IMR-90 (cell line): ENCODE data around the gene RC3H1. TPM values are rescaled to one million over a fixed set of nuclear protein-coding genes. Genes with fewer than 3 reads are reported as not detected.

Experiments
- ATAC-seq: fragments of 200-7000 bp; cut with Tn5 transposase; 2 replicates; pipeline ENCODE4 v1.9.1; 2020; ENCODE audit warnings: low read depth, mild to moderate bottlenecking, moderate library complexity
- BruUV-seq: library from RNA; stranded (reverse); fragments of 400-500 nt; replicated peaks from 2 replicates; lab custom pipeline; 2021; lab: Mats Ljungman, UMichigan
- CTCF ChIA-PET: fragments of 300-600 bp; formaldehyde crosslinking; extraction: SDS; loops from one replicate; lab custom pipeline; 2021; ENCODE audit warnings: antibody characterized with exemption; lab: Yijun Ruan, JAX
- POLR2A ChIA-PET: fragments of 300-600 bp; sonication (Branson Sonifier 250); formaldehyde crosslinking; loops from one replicate; lab custom pipeline; 2022; ENCODE audit warnings: antibody characterized with exemption; ENCODE audit not compliant: unreplicated experiment; lab: Charles Lee
- DNase-seq: peaks from one replicate; pipeline ENCODE4 v3.0.0; 2013
- H2AFZ ChIP-seq: replicated peaks from 2 replicates; pipeline ENCODE3; 2013; ENCODE audit warnings: low read length, mild to moderate bottlenecking; ENCODE audit not compliant: poor library complexity
- H2AK5ac ChIP-seq: 2 replicates; pipeline ENCODE4 v1.6.1; 2013; ENCODE audit warnings: low read depth, low read length, inconsistent platforms
- H2AK9ac ChIP-seq: replicated peaks from 2 replicates; pipeline ENCODE3; 2013; ENCODE audit warnings: mild to moderate bottlenecking, low read depth, low read length, moderate library complexity; ENCODE audit not compliant: poor library complexity
- H2BK120ac ChIP-seq: 2 replicates; pipeline ENCODE4 v1.6.1; 2013; ENCODE audit warnings: low read depth, low read length, inconsistent platforms
- H2BK15ac ChIP-seq: 3 replicates; pipeline ENCODE4 v1.6.1; 2013; ENCODE audit warnings: low read depth, low read length, inconsistent platforms
- H2BK20ac ChIP-seq: 2 replicates; pipeline ENCODE4 v1.6.1; 2013; ENCODE audit warnings: low read depth, mild to moderate bottlenecking, inconsistent platforms, low read length, moderate library complexity
- H2BK5ac ChIP-seq: 2 replicates; pipeline ENCODE4 v1.6.1; 2013; ENCODE audit warnings: mild to moderate bottlenecking, low read depth, low read length, inconsistent platforms; ENCODE audit not compliant: poor library complexity, severe bottlenecking
- H3K14ac ChIP-seq: replicated peaks from 2 replicates; pipeline ENCODE4 v1.6.1; 2013; ENCODE audit warnings: low read depth, low read length, inconsistent platforms
- H3K18ac ChIP-seq: 2 replicates; pipeline ENCODE4 v1.6.1; 2013; ENCODE audit warnings: low read depth, low read length, control low read depth
- H3K23ac ChIP-seq: 2 replicates; pipeline ENCODE4 v1.6.1; 2013; ENCODE audit warnings: low read depth, low read length, inconsistent platforms
- H3K27ac ChIP-seq: 2 replicates; pipeline ENCODE4 v1.5.1; 2013; ENCODE audit warnings: mild to moderate bottlenecking, control low read depth, low read length; ENCODE audit not compliant: insufficient read depth
- H3K27me3 ChIP-seq: 2 replicates; pipeline ENCODE4 v1.6.1; 2013; ENCODE audit warnings: low read length; ENCODE audit not compliant: control insufficient read depth, insufficient read depth
- H3K36me3 ChIP-seq: 2 replicates; pipeline ENCODE4 v1.6.1; 2013; ENCODE audit warnings: low read length, mixed read lengths; ENCODE audit not compliant: control insufficient read depth, insufficient read depth
- H3K4ac ChIP-seq: 2 replicates; pipeline ENCODE4 v1.6.1; 2013; ENCODE audit warnings: low read depth, low read length, inconsistent platforms
- H3K4me1 ChIP-seq: 2 replicates; pipeline ENCODE4 v1.6.1; 2013; ENCODE audit warnings: low read length, mixed read lengths; ENCODE audit not compliant: control insufficient read depth, insufficient read depth
- H3K4me2 ChIP-seq: 2 replicates; pipeline ENCODE4 v1.6.1; 2013; ENCODE audit warnings: low read depth, mild to moderate bottlenecking, control low read depth, low read length, moderate library complexity
- H3K4me3 ChIP-seq: 2 replicates; pipeline ENCODE4 v1.5.1; 2013; ENCODE audit warnings: low read depth, mild to moderate bottlenecking, control low read depth, low read length, moderate library complexity; ENCODE audit not compliant: insufficient read depth
- H3K56ac ChIP-seq: 2 replicates; pipeline ENCODE4 v1.6.1; 2013; ENCODE audit warnings: low read length, inconsistent platforms; ENCODE audit not compliant: insufficient read depth; ENCODE audit errors: extremely low read depth
- H3K79me1 ChIP-seq, 2 experiments: 2 replicates each; pipeline ENCODE4 v1.6.1; 2013; ENCODE audit warnings: low read length in 2 of 2, inconsistent platforms in 1 of 2, low read depth in 1 of 2
- H3K9ac ChIP-seq: 2 replicates; pipeline ENCODE4 v1.6.1; 2013; ENCODE audit warnings: low read depth, low read length, control low read depth
- H3K9me1 ChIP-seq: 2 replicates; pipeline ENCODE4 v1.6.1; 2013; ENCODE audit warnings: low read length, inconsistent platforms; ENCODE audit not compliant: insufficient read depth
- H3K9me3 ChIP-seq: 2 replicates; pipeline ENCODE4 v1.6.1; 2013; ENCODE audit warnings: low read length; ENCODE audit not compliant: control insufficient read depth, insufficient read depth
- H4K20me1 ChIP-seq: 2 replicates; pipeline ENCODE4 v1.6.1; 2013; ENCODE audit warnings: low read length, inconsistent platforms; ENCODE audit not compliant: insufficient read depth
- H4K5ac ChIP-seq: 2 replicates; pipeline ENCODE4 v1.6.1; 2013; ENCODE audit warnings: mild to moderate bottlenecking, low read depth, low read length, control low read depth
- H4K8ac ChIP-seq, 2 experiments: 2 replicates each; pipeline ENCODE4 v1.6.1; 2013; ENCODE audit warnings: low read depth in 2 of 2, low read length in 2 of 2, control low read depth in 1 of 2, inconsistent platforms in 1 of 2
- H4K91ac ChIP-seq: 2 replicates; pipeline ENCODE4 v1.6.1; 2013; ENCODE audit warnings: low read depth, low read length, inconsistent platforms; ENCODE audit not compliant: insufficient read depth
- BHLHE40 ChIP-seq: fragments of 150-350 bp; IDR thresholded peaks from 2 replicates; pipeline ENCODE4 v1.6.1; 2016; ENCODE audit warnings: mild to moderate bottlenecking, low read depth, low read length
- CEBPB ChIP-seq: IDR thresholded peaks from 2 replicates; pipeline ENCODE4 v1.6.1; 2012; ENCODE audit warnings: low read depth, low read length, improper control_type of control experiment
- CHD1 ChIP-seq: IDR thresholded peaks from 2 replicates; pipeline ENCODE4 v1.6.1; 2012; ENCODE audit warnings: low read depth, low read length, improper control_type of control experiment
- FOS ChIP-seq: fragments of 150-350 bp; IDR thresholded peaks from 2 replicates; pipeline ENCODE4 v1.6.1; 2016; ENCODE audit warnings: low read depth, low read length
- MAFK ChIP-seq: IDR thresholded peaks from 2 replicates; pipeline ENCODE4 v1.6.1; 2012; ENCODE audit warnings: low read depth, low read length, improper control_type of control experiment
- MAZ ChIP-seq: IDR thresholded peaks from 2 replicates; pipeline ENCODE4 v1.6.1; 2012; ENCODE audit warnings: low read depth, mild to moderate bottlenecking, low read length, improper control_type of control experiment, moderate library complexity, borderline replicate concordance
- MXI1 ChIP-seq: IDR thresholded peaks from 2 replicates; pipeline ENCODE4 v1.6.1; 2012; ENCODE audit warnings: low read depth, mild to moderate bottlenecking, low read length, moderate library complexity, borderline replicate concordance
- NFE2L2 ChIP-seq: fragments of 150-350 bp; IDR thresholded peaks from 2 replicates; pipeline ENCODE4 v1.6.1; 2016; ENCODE audit warnings: low read depth, mild to moderate bottlenecking, low read length
- POLR2A ChIP-seq: IDR thresholded peaks from 2 replicates; pipeline ENCODE4 v1.6.1; 2012; ENCODE audit warnings: mild to moderate bottlenecking, low read depth, low read length
- RAD21 ChIP-seq: IDR thresholded peaks from 2 replicates; pipeline ENCODE4 v1.6.1; 2012; ENCODE audit warnings: low read length, improper control_type of control experiment
- RCOR1 ChIP-seq: IDR thresholded peaks from 2 replicates; pipeline ENCODE4 v1.6.1; 2012; ENCODE audit warnings: mild to moderate bottlenecking, low read length, improper control_type of control experiment; ENCODE audit not compliant: insufficient replicate concordance
- RFX5 ChIP-seq: IDR thresholded peaks from 2 replicates; pipeline ENCODE4 v1.8.0; 2012; ENCODE audit warnings: low read depth, mild to moderate bottlenecking, low read length, moderate library complexity
- SMC3 ChIP-seq: fragments of 150-350 bp; IDR thresholded peaks from 2 replicates; pipeline ENCODE4 v1.6.1; 2016; ENCODE audit warnings: low read depth, mild to moderate bottlenecking, antibody characterized with exemption, low read length, moderate library complexity
- WGBS, 2 experiments: methylation state at CpG; one replicate each; pipeline versions ENCODE4 v1.1.5 to v1.1.7; 2013; ENCODE audit warnings: missing lambda C conversion rate in 2 of 2; ENCODE audit not compliant: insufficient read length in 1 of 2; ENCODE audit errors: extremely low coverage in 2 of 2; 5-methylcytosine and 5-hydroxymethylcytosine counted together
- dilution Hi-C: fragments of 300-500 bp; cut with HindIII; formaldehyde crosslinking; loops from one replicate; pipeline ENCODE4 v1.14.3; 2018; ENCODE audit warnings: low sequenced_read_pairs; ENCODE audit not compliant: unreplicated experiment
- in situ Hi-C: fragments of 300-500 bp; cut with MboI; formaldehyde crosslinking; loops from 3 replicates; pipeline ENCODE4 v1.14.3; 2019; ENCODE audit warnings: low sequenced_read_pairs, inconsistent platforms, mixed read lengths
- intact Hi-C: fragments of 100-400 bp; cut with micrococcal nuclease; formaldehyde crosslinking; loops from 2 replicates; pipeline ENCODE4 v1.10.0; 2022
- polyA plus RNA-seq, 3 experiments: library from polyadenylated mRNA; depleted of rRNA; stranded (reverse); fragments of >200 nt; gene quantifications; 2 replicates each; pipeline ENCODE4 v1.2.3, GENCODE V29; 2012; ENCODE audit warnings: low replicate concordance in 1 of 3
- total RNA-seq: library from RNA; depleted of rRNA; stranded (reverse); fragments of >200 nt; gene quantifications from 2 replicates; pipeline ENCODE4 v1.2.3, GENCODE V29; 2012
- TF ChIP-seq, protein P1 (sequence below): fragments of 150-350 bp; IDR thresholded peaks from 2 replicates; pipeline ENCODE4 v1.6.1; 2017; ENCODE audit warnings: mild to moderate bottlenecking, antibody characterized with exemption, low read length, low read depth
- TF ChIP-seq, protein P2 (sequence below): fragments of 150-350 bp; IDR thresholded peaks from 2 replicates; pipeline ENCODE4 v1.6.1; 2016; ENCODE audit warnings: low read depth, mild to moderate bottlenecking, low read length, moderate library complexity, borderline replicate concordance
- TF ChIP-seq, protein P3 (sequence below): conservative IDR thresholded peaks from 2 replicates; pipeline ENCODE4 v1.5.1; 2012; ENCODE audit warnings: mild to moderate bottlenecking, low read depth, low read length, improper control_type of control experiment

The RC3H1 gene
- total and polyA plus RNA-seq, 2 of the 4 experiments (the other 2 are of a cell fraction): 5.1 to 39.3 TPM

DNA sequence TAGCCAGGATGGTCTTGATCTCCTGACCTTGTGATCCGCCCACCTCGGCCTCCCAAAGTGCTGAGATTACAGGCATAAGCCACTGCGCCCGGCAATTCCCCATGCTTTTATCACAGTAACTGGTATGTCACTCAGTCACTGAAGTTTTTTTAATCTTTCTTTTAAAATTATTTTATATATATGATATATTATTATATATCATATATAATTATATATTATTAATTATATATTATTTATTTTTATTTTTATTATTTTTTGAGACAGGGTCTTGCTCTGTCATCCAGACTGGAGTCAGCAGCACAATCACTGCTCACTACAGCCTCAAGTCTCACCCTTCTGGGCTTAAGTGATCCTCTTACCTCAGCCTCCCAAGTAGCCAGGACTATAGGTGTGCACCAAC lies 18.3 kb downstream of the RC3H1 start:
- Histone ChIP-seq H3K18ac (no peak overlapping the region), H4K91ac (no peak overlapping the region), H3K4me2 (no peak overlapping the region), H3K27ac (no peak overlapping the region), H2AK5ac (no peak overlapping the region), H3K27me3 (no peaks in the 10 kb centered on the region), H2BK5ac (no peak overlapping the region), H2BK120ac (no peak overlapping the region), H3K36me3 (peaks cover 2% of the 10 kb centered on the region; the same call in 1 of the 2 replicates), H4K20me1 (peaks cover 66% of the 10 kb centered on the region), H3K4ac (no peak overlapping the region), H3K9me3 (no peaks in the 10 kb centered on the region), H2AK9ac (no peak overlapping the region), H4K8ac (no peak overlapping the region), H3K56ac (no peak overlapping the region), H3K9ac (no peak overlapping the region), H3K14ac (no peak overlapping the region), H3K23ac (no peak overlapping the region), H4K5ac (no peak overlapping the region), H3K4me3 (no peak overlapping the region), H2AFZ (no peak overlapping the region), H2BK20ac (no peak overlapping the region), H2BK15ac (no peak overlapping the region), H3K9me1 (peaks cover 13% of the 10 kb centered on the region), H3K4me1 (peaks cover 14% of the 10 kb centered on the region), H3K79me1 (peaks cover 16 to 82% of the 10 kb centered on the region in 2 experiments; a peak in 3 of 4 replicates)
- intact Hi-C loops: loop anchor here (10.0 kb wide), 1 partner anchor 211 kb away; no protein-coding TSS in a partner anchor
- ChIA-PET POLR2A (no interaction called here), CTCF (no interaction called here)
- TF ChIP-seq, protein P1, sequence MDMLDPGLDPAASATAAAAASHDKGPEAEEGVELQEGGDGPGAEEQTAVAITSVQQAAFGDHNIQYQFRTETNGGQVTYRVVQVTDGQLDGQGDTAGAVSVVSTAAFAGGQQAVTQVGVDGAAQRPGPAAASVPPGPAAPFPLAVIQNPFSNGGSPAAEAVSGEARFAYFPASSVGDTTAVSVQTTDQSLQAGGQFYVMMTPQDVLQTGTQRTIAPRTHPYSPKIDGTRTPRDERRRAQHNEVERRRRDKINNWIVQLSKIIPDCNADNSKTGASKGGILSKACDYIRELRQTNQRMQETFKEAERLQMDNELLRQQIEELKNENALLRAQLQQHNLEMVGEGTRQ: no peak
- TF ChIP-seq MAFK (no peak), CHD1 (no peak), MAZ (no peak), RAD21 (no peak), SMC3 (no peak), CEBPB (no peak), POLR2A (no peak), RCOR1 (no peak), FOS (no peak), BHLHE40 (no peak), MXI1 (no peak), RFX5 (no peak), NFE2L2 (no peak)
- TF ChIP-seq, protein P2, sequence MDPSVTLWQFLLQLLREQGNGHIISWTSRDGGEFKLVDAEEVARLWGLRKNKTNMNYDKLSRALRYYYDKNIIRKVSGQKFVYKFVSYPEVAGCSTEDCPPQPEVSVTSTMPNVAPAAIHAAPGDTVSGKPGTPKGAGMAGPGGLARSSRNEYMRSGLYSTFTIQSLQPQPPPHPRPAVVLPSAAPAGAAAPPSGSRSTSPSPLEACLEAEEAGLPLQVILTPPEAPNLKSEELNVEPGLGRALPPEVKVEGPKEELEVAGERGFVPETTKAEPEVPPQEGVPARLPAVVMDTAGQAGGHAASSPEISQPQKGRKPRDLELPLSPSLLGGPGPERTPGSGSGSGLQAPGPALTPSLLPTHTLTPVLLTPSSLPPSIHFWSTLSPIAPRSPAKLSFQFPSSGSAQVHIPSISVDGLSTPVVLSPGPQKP: no peak
- TF ChIP-seq, protein P3, sequence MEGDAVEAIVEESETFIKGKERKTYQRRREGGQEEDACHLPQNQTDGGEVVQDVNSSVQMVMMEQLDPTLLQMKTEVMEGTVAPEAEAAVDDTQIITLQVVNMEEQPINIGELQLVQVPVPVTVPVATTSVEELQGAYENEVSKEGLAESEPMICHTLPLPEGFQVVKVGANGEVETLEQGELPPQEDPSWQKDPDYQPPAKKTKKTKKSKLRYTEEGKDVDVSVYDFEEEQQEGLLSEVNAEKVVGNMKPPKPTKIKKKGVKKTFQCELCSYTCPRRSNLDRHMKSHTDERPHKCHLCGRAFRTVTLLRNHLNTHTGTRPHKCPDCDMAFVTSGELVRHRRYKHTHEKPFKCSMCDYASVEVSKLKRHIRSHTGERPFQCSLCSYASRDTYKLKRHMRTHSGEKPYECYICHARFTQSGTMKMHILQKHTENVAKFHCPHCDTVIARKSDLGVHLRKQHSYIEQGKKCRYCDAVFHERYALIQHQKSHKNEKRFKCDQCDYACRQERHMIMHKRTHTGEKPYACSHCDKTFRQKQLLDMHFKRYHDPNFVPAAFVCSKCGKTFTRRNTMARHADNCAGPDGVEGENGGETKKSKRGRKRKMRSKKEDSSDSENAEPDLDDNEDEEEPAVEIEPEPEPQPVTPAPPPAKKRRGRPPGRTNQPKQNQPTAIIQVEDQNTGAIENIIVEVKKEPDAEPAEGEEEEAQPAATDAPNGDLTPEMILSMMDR: no peak
- dilution Hi-C loops: no loop called here
- in situ Hi-C loops: no loop called here
- WGBS, 2 experiments: no CpG with 5 or more reads among the region's 4 CpGs
- ATAC-seq: no peak
- no TSS peak for BruUV-seq
- no peak for DNase-seq
